ENCODE results near the gene HYAL3. TPM values are rescaled to one million over a fixed set of nuclear protein-coding genes. Genes with fewer than 3 reads are reported as not detected.
"Not testable (repeated sequence)": the region's sequence is repeated elsewhere in the genome, so short reads cannot be mapped to it uniquely, and the experiment has no call there.

Gene HYAL3
- total RNA-seq, 4 donors from 2014 or later, result 2.4 to 8.8 (median 4.0) TPM

DNA sequence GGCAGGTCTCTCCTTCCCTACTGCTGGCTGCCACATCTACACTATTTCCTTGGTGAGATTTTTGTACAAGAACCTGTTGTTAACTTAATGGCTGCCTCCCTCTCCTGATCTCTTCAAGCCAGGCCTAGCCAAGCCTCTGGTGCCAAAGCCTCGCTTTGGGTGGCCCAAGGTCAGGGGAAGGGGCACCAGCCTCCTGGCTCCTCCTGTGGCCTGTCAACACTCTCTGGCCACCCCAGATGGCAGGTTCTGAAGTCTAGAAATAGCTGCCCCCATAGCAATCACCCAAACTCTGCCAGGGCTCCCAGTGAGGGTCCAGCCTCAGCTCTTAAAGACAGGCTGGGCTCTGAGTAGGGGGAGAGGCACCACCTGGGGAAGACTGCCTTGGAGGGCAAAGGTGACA, 11.9 kb downstream of the HYAL3 start:
- ATAC-seq, result no peak
- Histone ChIP-seq H3K36me3 (peaks cover 0 to 46% of the 10 kb centered on the region in 2 donors), H3K4me3 (no peak overlapping the region), H3K9me3 (no peaks in the 10 kb centered on the region), H3K27ac (no peak overlapping the region), H3K4me1 (peaks cover 0 to 18% (median 6%) of the 10 kb centered on the region in 3 donors), H3K27me3 (no peaks in the 10 kb centered on the region)
- no peak for TF ChIP-seq POLR2A (IDR thresholded peaks at IDR 0.05)
- 80% methylated on average over 1 of the region's 1 CpG; no CpG with 5 or more reads in 1 of the 2 donors for WGBS, 2 donors (ENCODE audit: low coverage in 1 of 2)

DNA sequence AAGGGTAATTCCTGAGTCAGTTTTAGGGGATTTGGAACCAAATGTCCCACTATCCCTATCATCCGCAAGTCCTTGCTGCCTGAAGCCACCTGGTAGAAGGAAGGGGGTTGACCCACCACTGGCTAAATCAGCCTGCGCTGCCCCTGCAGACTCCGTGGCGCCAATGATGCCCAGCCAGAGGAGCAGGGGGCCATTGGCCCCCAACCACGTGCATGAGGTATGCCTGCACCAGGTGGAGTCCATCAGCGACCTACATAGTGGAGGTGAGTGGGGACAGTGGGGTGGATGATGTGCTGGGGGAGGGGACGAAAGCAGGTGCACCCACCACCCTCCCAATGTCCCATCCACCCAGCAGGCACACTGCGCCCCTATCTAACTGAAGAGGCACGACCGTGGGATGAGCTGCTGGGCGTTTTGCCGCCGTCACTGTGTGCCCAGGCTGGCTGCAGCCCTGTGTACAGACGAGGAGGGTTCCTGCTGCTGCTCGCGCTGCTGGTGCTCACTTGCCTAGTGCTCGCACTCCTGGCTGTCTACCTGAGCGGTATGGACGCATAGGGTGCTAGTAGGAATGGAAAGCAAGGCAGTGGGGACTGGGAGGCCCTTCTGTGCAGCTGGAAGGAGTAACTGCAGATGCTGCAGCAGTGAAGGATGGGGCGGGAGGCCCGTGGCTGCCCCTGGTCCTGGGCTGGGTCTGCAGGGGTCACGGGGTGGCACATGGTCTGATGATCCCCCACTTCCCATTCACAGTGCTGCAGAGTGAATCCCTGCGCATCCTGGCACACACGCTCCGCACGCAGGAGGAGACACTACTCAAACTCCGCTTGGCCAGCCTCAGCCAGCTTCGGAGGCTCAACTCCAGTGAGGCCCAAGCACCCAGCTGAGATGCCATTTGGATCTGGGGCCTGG, 12.6 kb downstream of the HYAL3 start:
- TF ChIP-seq POLR2AphosphoS5 (IDR thresholded peaks at IDR 0.05) (no peak), EP300 (IDR thresholded peaks at IDR 0.05) (no peak), POLR2A (IDR thresholded peaks at IDR 0.05) (no peak)
- TF ChIP-seq, protein P1, sequence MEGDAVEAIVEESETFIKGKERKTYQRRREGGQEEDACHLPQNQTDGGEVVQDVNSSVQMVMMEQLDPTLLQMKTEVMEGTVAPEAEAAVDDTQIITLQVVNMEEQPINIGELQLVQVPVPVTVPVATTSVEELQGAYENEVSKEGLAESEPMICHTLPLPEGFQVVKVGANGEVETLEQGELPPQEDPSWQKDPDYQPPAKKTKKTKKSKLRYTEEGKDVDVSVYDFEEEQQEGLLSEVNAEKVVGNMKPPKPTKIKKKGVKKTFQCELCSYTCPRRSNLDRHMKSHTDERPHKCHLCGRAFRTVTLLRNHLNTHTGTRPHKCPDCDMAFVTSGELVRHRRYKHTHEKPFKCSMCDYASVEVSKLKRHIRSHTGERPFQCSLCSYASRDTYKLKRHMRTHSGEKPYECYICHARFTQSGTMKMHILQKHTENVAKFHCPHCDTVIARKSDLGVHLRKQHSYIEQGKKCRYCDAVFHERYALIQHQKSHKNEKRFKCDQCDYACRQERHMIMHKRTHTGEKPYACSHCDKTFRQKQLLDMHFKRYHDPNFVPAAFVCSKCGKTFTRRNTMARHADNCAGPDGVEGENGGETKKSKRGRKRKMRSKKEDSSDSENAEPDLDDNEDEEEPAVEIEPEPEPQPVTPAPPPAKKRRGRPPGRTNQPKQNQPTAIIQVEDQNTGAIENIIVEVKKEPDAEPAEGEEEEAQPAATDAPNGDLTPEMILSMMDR (IDR thresholded peaks at IDR 0.05), result no peak
- H3K4me1 ChIP-seq, result peaks cover 0 to 16% (median 6%) of the 10 kb centered on the region in 3 donors
- 73% methylated on average over 6 of the region's 28 CpGs; no CpG with 5 or more reads in 1 of the 2 donors for WGBS, 2 donors (ENCODE audit: low coverage in 1 of 2)
- H3K9me3 ChIP-seq, result no peaks in the 10 kb centered on the region
- no peak overlapping the region for H3K4me3 ChIP-seq
- no peaks in the 10 kb centered on the region for H3K27me3 ChIP-seq
- ATAC-seq, result no peak
- no peak overlapping the region for H3K27ac ChIP-seq
- peaks cover 0 to 46% of the 10 kb centered on the region in 2 donors for H3K36me3 ChIP-seq

DNA sequence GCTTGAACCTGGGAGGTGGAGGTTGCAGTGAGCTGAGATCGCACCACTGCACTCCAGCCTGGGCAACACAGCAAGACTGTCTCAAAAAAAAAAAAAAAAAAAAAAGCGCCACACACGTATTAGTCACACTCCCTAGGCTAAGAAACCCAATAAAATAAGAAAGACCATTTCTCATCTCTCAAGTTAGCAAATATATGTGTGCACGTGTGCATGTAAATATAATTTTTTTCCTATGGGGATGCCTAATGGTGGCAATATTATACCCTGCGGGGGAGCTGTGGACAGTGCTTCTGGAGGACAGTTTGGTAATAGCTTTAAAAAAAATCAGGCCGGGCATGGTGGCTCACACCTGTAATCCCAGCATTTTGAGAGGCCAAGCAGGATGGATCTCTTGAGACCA, 15.1 kb downstream of the HYAL3 start:
- H3K4me3 ChIP-seq, H3K27ac ChIP-seq, H3K9me3 ChIP-seq, H3K27me3 ChIP-seq, H3K4me1 ChIP-seq, ATAC-seq: not testable (repeated sequence)
- H3K36me3 ChIP-seq, result peaks cover 0 to 31% of the 10 kb centered on the region in 2 donors
- 51 to 75% methylated on average over 2 to 6 of the region's 6 CpGs for WGBS, 2 donors (ENCODE audit: low coverage in 1 of 2)

DNA sequence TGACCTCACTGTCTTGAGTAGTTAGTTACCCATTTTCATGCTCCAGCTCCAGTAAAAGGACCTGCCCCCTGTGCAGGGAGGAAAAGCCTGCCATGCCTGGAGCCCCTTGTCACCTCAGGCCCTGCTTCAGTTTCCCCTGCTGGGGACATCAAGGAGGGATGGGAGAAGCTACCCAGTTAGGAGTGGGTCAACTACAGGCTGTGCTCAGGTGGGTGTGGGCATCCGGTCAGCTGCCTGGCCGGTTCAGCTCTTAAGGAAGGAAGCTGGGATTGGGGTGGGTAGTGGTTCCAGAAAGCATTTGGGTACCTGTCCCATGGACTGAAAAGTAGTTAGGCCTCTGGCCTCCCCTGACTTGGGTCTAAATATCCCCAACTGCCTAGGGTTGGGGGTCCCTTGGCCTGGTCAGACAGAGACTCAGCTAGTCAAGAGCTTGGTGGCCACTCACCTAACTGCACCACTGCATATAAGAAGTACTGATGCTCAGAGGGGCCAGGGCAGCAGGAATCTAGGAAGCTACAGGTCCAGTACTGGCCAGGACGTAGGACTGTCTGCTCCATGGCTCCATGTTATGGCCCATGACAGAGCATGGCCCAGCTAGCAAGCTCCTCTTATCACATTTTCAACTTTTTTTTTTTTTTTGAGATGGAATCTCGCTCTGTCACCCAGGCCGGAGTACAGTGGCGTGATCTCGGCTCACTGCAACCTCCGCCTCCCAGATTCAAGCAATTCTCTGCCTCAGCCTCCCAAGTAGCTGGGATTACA, 19.8 kb downstream of the HYAL3 start:
- Histone ChIP-seq H3K36me3 (peaks cover 0 to 27% of the 10 kb centered on the region in 2 donors), H3K4me3 (no peak overlapping the region), H3K9me3 (no peaks in the 10 kb centered on the region), H3K27ac (peak overlapping the region in 1 of 4 donors; percentile 38), H3K27me3 (peaks cover 27% of the 10 kb centered on the region), H3K4me1 (peaks cover 0 to 30% (median 5%) of the 10 kb centered on the region in 3 donors)
- no peak for ATAC-seq
- 97% methylated on average over 5 of the region's 8 CpGs; no CpG with 5 or more reads in 1 of the 2 donors for WGBS, 2 donors (ENCODE audit: low coverage in 1 of 2)
- TF ChIP-seq POLR2AphosphoS5 (IDR thresholded peaks at IDR 0.05), result no peak
- TF ChIP-seq, protein P1 (IDR thresholded peaks at IDR 0.05), result no peak
- no peak for TF ChIP-seq EP300 (IDR thresholded peaks at IDR 0.05)
- no peak for TF ChIP-seq POLR2A (IDR thresholded peaks at IDR 0.05)

DNA sequence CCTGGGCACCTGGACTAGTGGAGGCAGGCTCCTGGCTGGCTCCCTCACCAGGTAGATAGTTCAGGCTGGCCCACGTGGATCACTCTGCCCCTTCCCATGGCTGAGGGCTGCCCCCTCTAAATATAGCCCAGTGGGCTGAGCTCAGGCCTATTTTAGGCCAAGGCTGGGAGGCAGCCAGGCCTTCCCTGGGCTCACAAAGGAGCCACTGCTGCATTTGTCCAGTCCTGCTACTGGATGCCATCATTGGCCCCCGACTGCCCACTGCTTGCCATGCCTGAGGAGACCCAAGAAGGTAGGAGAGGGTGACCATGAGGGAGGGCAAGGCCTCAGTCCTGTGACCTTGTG, 20.4 kb downstream of the HYAL3 start, which contains the start of gene LSMEM2:
Gene LSMEM2 (plus strand): TSS at position 208 of the 345 bp plus-strand sequence. CDS start 27 bp downstream, at position 235.
- Histone ChIP-seq H3K4me1 (peaks cover 0 to 36% (median 11%) of the 10 kb centered on the region in 3 donors), H3K9me3 (no peaks in the 10 kb centered on the region), H3K27me3 (peaks cover 28% of the 10 kb centered on the region), H3K27ac (peak within 1 kb of the TSS in 2 of 4 donors; percentile 18 to 38), H3K4me3 (no peak within 1 kb of the TSS), H3K36me3 (peaks cover 0 to 27% of the 10 kb centered on the region in 2 donors)
- peak; percentile 21 for ATAC-seq
- no CpG with 5 or more reads among the region's 2 CpGs for WGBS, 2 donors (ENCODE audit: low coverage in 1 of 2)
- no peak for TF ChIP-seq EP300 (IDR thresholded peaks at IDR 0.05)
- TF ChIP-seq POLR2A (IDR thresholded peaks at IDR 0.05), result no peak
- TF ChIP-seq POLR2AphosphoS5 (IDR thresholded peaks at IDR 0.05), result no peak
- TF ChIP-seq, protein P1 (IDR thresholded peaks at IDR 0.05), result no peak

Measured in gastroesophageal sphincter (tissue), 4 donors.